Ectodermal cell (in vitro differentiated cells): Measurements from ENCODE around the gene C5.

Experiments used
- H3K27ac ChIP-seq: 2 replicates; pipeline ENCODE4 v1.7.0; 2013; ENCODE audit warnings: mild to moderate bottlenecking, low read depth, low read length; ENCODE audit not compliant: insufficient read depth, poor library complexity, severe bottlenecking
- H3K27me3 ChIP-seq: 2 replicates; pipeline ENCODE4 v1.7.0; 2013; ENCODE audit warnings: mild to moderate bottlenecking, low read length; ENCODE audit not compliant: insufficient read depth, control insufficient read depth, poor library complexity, severe bottlenecking
- H3K36me3 ChIP-seq: one replicate; pipeline ENCODE4 v1.7.0; 2013; ENCODE audit warnings: low read length; ENCODE audit not compliant: control insufficient read depth, insufficient read depth
- H3K4me1 ChIP-seq: one replicate; pipeline ENCODE4 v1.7.0; 2013; ENCODE audit warnings: low read length; ENCODE audit not compliant: control insufficient read depth, insufficient read depth
- H3K4me3 ChIP-seq: 2 replicates; pipeline ENCODE4 v1.7.0; 2013; ENCODE audit warnings: low read depth, low read length, control low read depth; ENCODE audit not compliant: insufficient read depth
- H3K9me3 ChIP-seq: 2 replicates; pipeline ENCODE4 v1.7.0; 2013; ENCODE audit warnings: mild to moderate bottlenecking, low read length, moderate library complexity; ENCODE audit not compliant: control insufficient read depth
- WGBS, 2 experiments: methylation state at CpG; one replicate each; pipeline ENCODE4 v1.1.7; 2013; ENCODE audit warnings: missing lambda C conversion rate in 2 of 2; 5-methylcytosine and 5-hydroxymethylcytosine counted together

C5 gene

GRCh38 chr9:121024237-121024636 is 25.8 kb downstream of the C5 start:
- no CpG with 5 or more reads among the region's 2 CpGs for WGBS, 2 experiments
- Histone ChIP-seq H3K27ac (no peak overlapping the region), H3K4me1 (peaks cover 3% of the 10 kb centered on the region), H3K27me3 (no peaks in the 10 kb centered on the region), H3K9me3 (no peaks in the 10 kb centered on the region), H3K4me3 (no peak overlapping the region), H3K36me3 (no peaks in the 10 kb centered on the region)

GRCh38 chr9:121023064-121023463 is 27.0 kb downstream of the C5 start:
- no peak overlapping the region for H3K27ac ChIP-seq
- no peaks in the 10 kb centered on the region for H3K36me3 ChIP-seq
- no peak overlapping the region for H3K4me3 ChIP-seq
- H3K9me3 ChIP-seq: no peaks in the 10 kb centered on the region
- peaks cover 3% of the 10 kb centered on the region for H3K4me1 ChIP-seq
- WGBS, 2 experiments: 85% methylated on average over 1 of the region's 1 CpG; no CpG with 5 or more reads in 1 of the 2 experiments
- no peaks in the 10 kb centered on the region for H3K27me3 ChIP-seq

- Histone ChIP-seq H3K9me3 (no peaks in the 10 kb centered on the region), H3K4me3 (no peak overlapping the region), H3K36me3 (no peaks in the 10 kb centered on the region), H3K27ac (no peak overlapping the region), H3K4me1 (peaks cover 2% of the 10 kb centered on the region), H3K27me3 (no peaks in the 10 kb centered on the region)
- 85 to 91% methylated on average over 4 of the region's 4 CpGs for WGBS, 2 experiments
Measured at GRCh38 chr9:121021301-121021700, 28.8 kb downstream of the C5 start.

GRCh38 chr9:121019273-121019672 is 30.8 kb downstream of the C5 start:
- H3K27ac ChIP-seq: no peak overlapping the region
- no peaks in the 10 kb centered on the region for H3K36me3 ChIP-seq
- no peaks in the 10 kb centered on the region for H3K27me3 ChIP-seq
- H3K4me3 ChIP-seq: no peak overlapping the region
- 79 to 86% methylated on average over 5 of the region's 5 CpGs for WGBS, 2 experiments
- no peaks in the 10 kb centered on the region for H3K4me1 ChIP-seq
- H3K9me3 ChIP-seq: no peaks in the 10 kb centered on the region

- Histone ChIP-seq H3K4me3 (no peak overlapping the region), H3K36me3 (no peaks in the 10 kb centered on the region), H3K4me1 (no peaks in the 10 kb centered on the region), H3K27ac (no peak overlapping the region), H3K9me3 (no peaks in the 10 kb centered on the region), H3K27me3 (no peaks in the 10 kb centered on the region)
- 97 to 99% methylated on average over 7 to 8 of the region's 8 CpGs for WGBS, 2 experiments
Measured at GRCh38 chr9:121013911-121014310, 36.2 kb downstream of the C5 start.

- WGBS, 2 experiments: 89 to 94% methylated on average over 3 of the region's 3 CpGs
- Histone ChIP-seq H3K27ac (no peak overlapping the region), H3K4me3 (no peak overlapping the region), H3K4me1 (no peaks in the 10 kb centered on the region), H3K27me3 (no peaks in the 10 kb centered on the region), H3K9me3 (no peaks in the 10 kb centered on the region), H3K36me3 (no peaks in the 10 kb centered on the region)
Measured at GRCh38 chr9:121009650-121010049, 40.4 kb downstream of the C5 start.

- 86 to 100% methylated on average over 1 of the region's 2 CpGs for WGBS, 2 experiments
- no peak overlapping the region for H3K27ac ChIP-seq
- no peaks in the 10 kb centered on the region for H3K9me3 ChIP-seq
- H3K27me3 ChIP-seq: no peaks in the 10 kb centered on the region
- no peaks in the 10 kb centered on the region for H3K36me3 ChIP-seq
- H3K4me3 ChIP-seq: no peak overlapping the region
- no peaks in the 10 kb centered on the region for H3K4me1 ChIP-seq
Measured at GRCh38 chr9:120999317-120999716, 50.8 kb downstream of the C5 start.

- H3K9me3 ChIP-seq: no peaks in the 10 kb centered on the region
- no peak overlapping the region for H3K27ac ChIP-seq
- no peaks in the 10 kb centered on the region for H3K27me3 ChIP-seq
- no peaks in the 10 kb centered on the region for H3K36me3 ChIP-seq
- H3K4me1 ChIP-seq: no peaks in the 10 kb centered on the region
- WGBS, 2 experiments: 98 to 100% methylated on average over 2 of the region's 2 CpGs
- no peak overlapping the region for H3K4me3 ChIP-seq
Measured at GRCh38 chr9:120998111-120998510, 52.0 kb downstream of the C5 start.

- Histone ChIP-seq H3K4me1 (no peaks in the 10 kb centered on the region), H3K27me3 (no peaks in the 10 kb centered on the region), H3K9me3 (no peaks in the 10 kb centered on the region), H3K27ac (no peak overlapping the region), H3K36me3 (no peaks in the 10 kb centered on the region), H3K4me3 (no peak overlapping the region)
- 91 to 94% methylated on average over 7 of the region's 7 CpGs for WGBS, 2 experiments
Measured at GRCh38 chr9:120997502-120997901, 52.6 kb downstream of the C5 start.

- Histone ChIP-seq H3K27me3 (no peaks in the 10 kb centered on the region), H3K27ac (no peak overlapping the region), H3K4me1 (no peaks in the 10 kb centered on the region), H3K4me3 (no peak overlapping the region), H3K36me3 (no peaks in the 10 kb centered on the region), H3K9me3 (no peaks in the 10 kb centered on the region)
- 92% methylated on average over 3 of the region's 3 CpGs for WGBS, 2 experiments
Measured at GRCh38 chr9:120996409-120996808, 53.7 kb downstream of the C5 start.

GRCh38 chr9:120989065-120989464 is 61.0 kb downstream of the C5 start:
- Histone ChIP-seq H3K4me3 (no peak overlapping the region), H3K36me3 (no peaks in the 10 kb centered on the region), H3K27me3 (no peaks in the 10 kb centered on the region), H3K27ac (no peak overlapping the region), H3K4me1 (no peaks in the 10 kb centered on the region), H3K9me3 (no peaks in the 10 kb centered on the region)
- WGBS, 2 experiments: 92 to 93% methylated on average over 4 of the region's 4 CpGs
